ENCODE results near the gene ZNF414.

GRCh38 chr19:8468124-8468523 is 45.8 kb downstream of the ZNF414 start:
- TF ChIP-seq CTCF (IDR thresholded peaks at IDR 0.05) (no peak), POLR2A (IDR thresholded peaks at IDR 0.05) (no peak)

Measured in body of pancreas (tissue), 4 donors.